ENCODE results near the gene MANF. TPM values are rescaled to one million over a fixed set of nuclear protein-coding genes. Genes with fewer than 3 reads are reported as not detected.

Gene MANF
- total RNA-seq, 1 experiment from 2014 or later = 132 TPM

- TF ChIP-seq ZBTB33 (IDR thresholded peaks at IDR 0.05; ENCODE audit: extremely low read depth, insufficient replicate concordance, low read length) (no peak), SRF (IDR thresholded peaks at IDR 0.05; ENCODE audit: low read depth) (no peak), ATF3 (IDR thresholded peaks at IDR 0.05) (no peak)
These were observed 23.7 kb downstream of the MANF start (continued) for GRCh38 chr3:51408813-51409212.

GRCh38 chr3:51422211-51422610, 37.1 kb downstream of the MANF start:
- Histone ChIP-seq H3K9me2 (ENCODE audit: insufficient read depth) (no peaks in the 10 kb centered on the region), H3K36me3 (ENCODE audit: control insufficient read depth in 1 of 2, insufficient read depth in 2 of 2, low read length in 2 of 2) (peaks cover 6 to 17% of the 10 kb centered on the region in 2 experiments; a peak in 3 of 4 replicates), H3K4me2 (ENCODE audit: low read length) (no peak overlapping the region), H3K9ac (ENCODE audit: low read length) (no peak overlapping the region), H3K4me1 (ENCODE audit: control insufficient read depth in 1 of 2, insufficient read depth in 2 of 2, low read length in 2 of 2) (no peaks in the 10 kb centered on the region), H3K4me3 (replicated peaks in 1 of 2; ENCODE audit: low read depth in 1 of 2, low read length in 2 of 2) (no peak overlapping the region), H3K27me3 (ENCODE audit: insufficient read depth, low read length) (no peaks in the 10 kb centered on the region), H3K9me3 (ENCODE audit: control insufficient read depth in 1 of 2, insufficient read depth in 1 of 2, low read depth in 1 of 2, low read length in 2 of 2) (no peaks in the 10 kb centered on the region), H4K20me1 (ENCODE audit: insufficient read depth) (no peaks in the 10 kb centered on the region), H2AFZ (ENCODE audit: low read depth, low read length, poor library complexity, severe bottlenecking) (no peak overlapping the region), H3K79me2 (ENCODE audit: insufficient read depth, low read length) (no peaks in the 10 kb centered on the region; the same call in 1 of the 2 replicates), H3K27ac (ENCODE audit: low read depth, low read length) (no peak overlapping the region)
- DNase-seq (ENCODE audit: low read depth, low spot score) (no peak), ATAC-seq (no peak)
- CTCF ChIA-PET = interaction anchor here (1.5 kb wide), 1 partner anchor 12 kb away, joined by 5 read pairs; no protein-coding TSS in a partner anchor
- TF ChIP-seq CBX3 (IDR thresholded peaks at IDR 0.05; ENCODE audit: low read depth) = no peak
- TF ChIP-seq POLR2A (IDR thresholded peaks at IDR 0.05; ENCODE audit: borderline replicate concordance, extremely low read depth, insufficient read depth, insufficient read length) = no peak
- TF ChIP-seq CTCF (IDR thresholded peaks at IDR 0.05 in 2 of 3, conservative IDR thresholded peaks at IDR 0.05 in 1 of 3; ENCODE audit: borderline replicate concordance in 1 of 3, insufficient read depth in 1 of 3, low read depth in 2 of 3, low read length in 2 of 3) = no peak
- no peak for TF ChIP-seq SP1 (IDR thresholded peaks at IDR 0.05; ENCODE audit: low read depth)
- no peak for TF ChIP-seq TCF7L2 (IDR thresholded peaks at IDR 0.05; ENCODE audit: borderline replicate concordance, extremely low read depth, insufficient read depth, insufficient read length)
- TF ChIP-seq SIN3A (IDR thresholded peaks at IDR 0.05; ENCODE audit: low read depth) = no peak
- no peak for TF ChIP-seq MAX (IDR thresholded peaks at IDR 0.05)
- no peak for TF ChIP-seq REST (IDR thresholded peaks at IDR 0.05; ENCODE audit: low read depth)
- no peak for TF ChIP-seq POLR2AphosphoS5 (IDR thresholded peaks at IDR 0.05; ENCODE audit: low read depth, low read length)
- TF ChIP-seq EZH2 (IDR thresholded peaks at IDR 0.05) = no peak
- TF ChIP-seq ATF3 (IDR thresholded peaks at IDR 0.05) = no peak
- TF ChIP-seq ZNF274 (IDR thresholded peaks at IDR 0.05; ENCODE audit: low read depth, low read length) = no peak
- TF ChIP-seq RAD21 (IDR thresholded peaks at IDR 0.05; ENCODE audit: low read depth) = no peak
- RAD21 ChIA-PET (ENCODE audit: low non-redundant PET in 1 of 2, low total read pairs in 2 of 2, uncharacterized antibody in 2 of 2, unreplicated experiment in 2 of 2) = no interaction called here
- intact Hi-C loops (cut with micrococcal nuclease) = no loop called here
- no TSS peak for BruUV-seq (replicated peaks)
- POLR2A ChIA-PET = interaction anchor here (1.1 kb wide), 1 partner anchor 37 kb away, joined by 3 read pairs; the partner anchor contains the start of gene MANF
